CD4-positive, alpha-beta memory T cell (primary cell): ENCODE measurements around the gene TMEM219. TPM values are rescaled to one million over a fixed set of nuclear protein-coding genes. Genes with fewer than 3 reads are reported as not detected.

Experiments
- CTCF ChIA-PET: fragments of 350-600 bp; sonication (Branson Sonifier 250); formaldehyde crosslinking; loops from one replicate; lab custom pipeline; 2021; ENCODE audit warnings: inconsistent platforms; ENCODE audit not compliant: partially characterized antibody; lab: Charles Lee
- POLR2A ChIA-PET: fragments of 350-600 bp; sonication (Branson Sonifier 250); formaldehyde crosslinking; loops from one replicate; lab custom pipeline; 2021; ENCODE audit not compliant: partially characterized antibody; lab: Charles Lee
- DNase-seq, 5 donors: peaks; one replicate each; pipeline versions ENCODE4 v3.0.0 to v3.0.0-alpha.2; 2020 to 2022; ENCODE audit warnings: mixed read lengths in 1 of 5
- H3K27ac ChIP-seq: one replicate; pipeline ENCODE4 v1.7.0; 2013; ENCODE audit warnings: low read depth, low read length
- H3K27me3 ChIP-seq: 2 replicates; pipeline ENCODE4 v1.7.0; 2013; ENCODE audit warnings: mild to moderate bottlenecking, low read length, moderate library complexity; ENCODE audit not compliant: insufficient read depth
- H3K36me3 ChIP-seq: 2 replicates; pipeline ENCODE4 v1.7.0; 2013; ENCODE audit warnings: mild to moderate bottlenecking, low read length, moderate library complexity; ENCODE audit not compliant: insufficient read depth
- H3K4me1 ChIP-seq: 2 replicates; pipeline ENCODE4 v1.7.0; 2013; ENCODE audit warnings: mild to moderate bottlenecking, low read length, moderate library complexity; ENCODE audit not compliant: insufficient read depth
- H3K4me3 ChIP-seq, 2 donors: one replicate each; pipeline ENCODE4 v1.7.0; 2013; ENCODE audit warnings: low read length in 2 of 2, mild to moderate bottlenecking in 1 of 2
- H3K9me3 ChIP-seq, 2 donors: one replicate each; pipeline ENCODE4 v1.7.0; 2013; ENCODE audit warnings: low read length in 2 of 2, control low read depth in 1 of 2; ENCODE audit not compliant: control insufficient read depth in 1 of 2
- H3K27ac Mint-ChIP-seq, 7 donors: one replicate each; pipeline ENCODE4 v1.8.0; 2020 to 2021; ENCODE audit warnings: mixed read lengths in 7 of 7, mild to moderate bottlenecking in 6 of 7, inconsistent platforms in 3 of 7, moderate library complexity in 3 of 7
- H3K27me3 Mint-ChIP-seq, 2 donors: one replicate each; pipeline ENCODE4 v1.8.0; 2020 to 2021; ENCODE audit warnings: mixed read lengths in 2 of 2
- H3K36me3 Mint-ChIP-seq, 2 donors: one replicate each; pipeline ENCODE4 v1.8.0; 2020 to 2021; ENCODE audit warnings: mixed read lengths in 2 of 2, inconsistent platforms in 1 of 2, mild to moderate bottlenecking in 1 of 2
- H3K4me1 Mint-ChIP-seq, 4 donors: one replicate each; pipeline ENCODE4 v1.8.0; 2020 to 2021; ENCODE audit warnings: mixed read lengths in 4 of 4, mild to moderate bottlenecking in 1 of 4
- H3K4me3 Mint-ChIP-seq, 8 donors: one replicate each; pipeline ENCODE4 v1.8.0; 2020 to 2021; ENCODE audit warnings: mixed read lengths in 8 of 8, mild to moderate bottlenecking in 7 of 8, moderate library complexity in 6 of 8, inconsistent platforms in 3 of 8
- H3K9me3 Mint-ChIP-seq, 8 donors: one replicate each; pipeline ENCODE4 v1.8.0; 2020 to 2021; ENCODE audit warnings: mixed read lengths in 8 of 8, mild to moderate bottlenecking in 5 of 8, inconsistent platforms in 3 of 8, moderate library complexity in 1 of 8
- intact Hi-C: fragments of 100-400 bp; cut with micrococcal nuclease; formaldehyde crosslinking; loops from one replicate; pipeline ENCODE4 v1.15.1; 2023
- polyA plus RNA-seq, 2 donors: library from polyadenylated mRNA; unstranded; fragments of 300-500 nt; fragmentation: Illumina TruSeq; gene quantifications; one replicate each; pipeline ENCODE4 v1.2.3, GENCODE V29; 2021
- total RNA-seq, 2 experiments: library from RNA; stranded (reverse); gene quantifications; one replicate each; pipeline ENCODE4 v1.2.3, GENCODE V29; 2021

Gene TMEM219
- total and polyA plus RNA-seq, 4 experiments from 2014 or later, result 80.8 to 250 (median 156) TPM

DNA sequence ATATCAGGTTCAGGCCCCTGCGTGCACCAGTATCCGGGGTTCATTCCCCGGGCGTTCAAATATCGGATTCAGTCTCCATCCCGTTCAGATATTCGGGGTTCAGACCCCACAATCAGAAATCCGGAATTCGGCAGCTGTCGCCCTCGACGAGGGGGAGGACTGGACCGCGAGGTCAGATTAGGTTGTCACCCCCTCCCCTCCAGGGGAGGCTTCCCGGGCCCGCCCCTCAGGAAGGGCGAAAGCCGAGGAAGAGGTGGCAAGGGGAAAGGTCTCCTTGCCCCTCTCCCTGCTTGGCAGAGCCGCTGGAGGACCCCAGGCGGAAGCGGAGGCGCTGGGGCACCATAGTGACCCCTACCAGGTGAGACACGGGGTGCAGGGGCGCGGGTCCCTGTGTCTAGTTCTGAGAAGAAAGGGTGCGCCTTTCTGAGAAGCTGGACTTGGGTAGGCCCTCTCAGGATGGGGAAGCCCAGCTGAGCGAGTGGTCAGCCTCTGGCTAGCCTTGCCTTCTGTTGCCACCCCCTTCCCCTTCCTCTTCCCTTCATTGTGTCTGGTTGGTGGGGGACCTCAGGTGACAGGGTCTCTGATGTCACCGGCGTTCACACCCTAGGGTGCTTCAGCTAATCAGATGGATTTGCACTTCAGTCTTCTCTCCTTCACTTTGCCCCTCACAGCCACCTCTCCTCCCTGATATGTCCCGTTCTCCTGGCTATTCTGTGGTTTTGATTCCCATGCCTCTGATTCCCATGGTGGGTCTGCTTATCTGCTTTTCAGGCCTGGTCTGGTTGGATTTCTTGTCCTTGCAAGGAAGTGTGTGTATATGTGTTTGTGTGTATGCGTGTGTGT lies 12.6 kb downstream of the TMEM219 start:
- Mint-ChIP-seq H3K27ac (peak overlapping the region; percentile 77 to 97 (median 96)), H3K9me3 (no peaks in the 10 kb centered on the region), H3K27me3 (no peaks in the 10 kb centered on the region), H3K4me1 (peaks cover 20 to 49% (median 34%) of the 10 kb centered on the region in 4 donors), H3K4me3 (peak overlapping the region; percentile 82 to 97 (median 93)), H3K36me3 (peaks cover 10 to 34% of the 10 kb centered on the region in 2 donors)
- DNase-seq, result peak in 4 of 5 donors; percentile 12 to 56 (median 16)
- peak overlapping the region; percentile 86 for H3K27ac ChIP-seq
- POLR2A ChIA-PET, result interaction anchor here (0.6 to 6.0 kb wide), 12 partner anchors 13 to 273 kb away, joined by 3 to 113 read pairs (median 7); partner anchors contain the start of genes ALDOA, ASPHD1, C16orf54 and HIRIP3
- H3K4me3 ChIP-seq, result peak overlapping the region; percentile 74 to 87
- no peaks in the 10 kb centered on the region for H3K27me3 ChIP-seq
- peaks cover 36% of the 10 kb centered on the region for H3K4me1 ChIP-seq
- intact Hi-C loops, result no loop called here
- no peaks in the 10 kb centered on the region for H3K9me3 ChIP-seq
- CTCF ChIA-PET, result interaction anchor here (0.9 to 3.8 kb wide), 6 partner anchors 13 to 121 kb away, joined by 3 to 29 read pairs (median 4); partner anchors contain the start of genes CDIPT, HIRIP3 and TMEM219
- H3K36me3 ChIP-seq, result peaks cover 25% of the 10 kb centered on the region

- Mint-ChIP-seq H3K27me3 (no peaks in the 10 kb centered on the region), H3K36me3 (peaks cover 12 to 38% of the 10 kb centered on the region in 2 donors), H3K4me3 (peak overlapping the region; percentile 82 to 97 (median 93)), H3K27ac (peak overlapping the region; percentile 77 to 96 (median 94)), H3K4me1 (peaks cover 20 to 49% (median 34%) of the 10 kb centered on the region in 4 donors), H3K9me3 (no peaks in the 10 kb centered on the region)
- Histone ChIP-seq H3K27me3 (no peaks in the 10 kb centered on the region), H3K4me1 (peaks cover 36% of the 10 kb centered on the region), H3K9me3 (no peaks in the 10 kb centered on the region), H3K36me3 (peaks cover 31% of the 10 kb centered on the region), H3K4me3 (peak overlapping the region; percentile 18 to 87), H3K27ac (peak overlapping the region; percentile 86)
- ChIA-PET POLR2A (interaction anchor here (0.9 to 6.0 kb wide), 8 partner anchors 12 to 274 kb away, joined by 3 to 113 read pairs (median 9); partner anchors contain the start of genes ASPHD1, HIRIP3, INO80E and KCTD13), CTCF (interaction anchor here (0.9 to 3.8 kb wide), 7 partner anchors 13 to 111 kb away, joined by 3 to 29 read pairs (median 3); partner anchors contain the start of genes CDIPT, HIRIP3 and TMEM219)
- intact Hi-C loops, result no loop called here
- DNase-seq, result no peak
Measured at GRCh38 chr16:29975134-29975538, 13.3 kb downstream of the TMEM219 start.

DNA sequence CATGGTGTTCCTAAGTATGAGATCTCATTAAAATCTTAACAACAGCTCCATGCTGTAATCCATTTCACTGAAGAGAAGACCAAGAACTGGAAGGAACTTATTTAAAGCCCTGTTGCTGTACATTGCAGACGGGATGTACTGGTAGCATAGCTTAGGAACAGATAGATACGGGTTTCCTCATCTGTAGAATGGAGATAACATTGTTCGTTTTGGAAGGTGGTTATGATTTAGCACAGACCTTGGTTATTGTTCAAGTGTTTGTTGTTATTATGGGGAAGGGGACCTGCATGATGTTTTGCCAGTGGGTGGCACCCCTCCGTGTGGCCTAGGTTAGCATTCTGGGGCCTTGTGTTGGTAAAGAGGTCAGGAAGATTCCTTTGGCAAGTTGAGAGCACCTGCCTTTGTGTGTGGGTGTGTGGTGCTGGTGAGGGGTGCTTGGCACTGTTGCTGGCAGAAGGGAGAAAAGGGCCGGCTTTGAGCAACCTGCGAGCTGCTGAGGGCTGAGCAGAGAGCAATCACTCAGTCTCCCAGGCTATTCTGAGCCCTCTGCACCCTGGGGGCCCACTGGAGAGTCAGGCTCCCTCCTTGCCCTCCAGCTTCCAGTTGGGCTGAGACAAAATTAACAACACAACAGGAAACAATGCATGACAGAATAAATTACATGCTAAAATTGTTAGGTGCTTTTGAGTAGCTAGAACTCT lies 14.1 kb downstream of the TMEM219 start:
- Histone ChIP-seq H3K4me1 (peaks cover 36% of the 10 kb centered on the region), H3K27me3 (no peaks in the 10 kb centered on the region), H3K36me3 (peaks cover 39% of the 10 kb centered on the region), H3K27ac (peak overlapping the region; percentile 86), H3K9me3 (no peaks in the 10 kb centered on the region), H3K4me3 (peak overlapping the region in 1 of 2 donors; percentile 87)
- Mint-ChIP-seq H3K27ac (peak overlapping the region; percentile 77 to 96 (median 94)), H3K36me3 (peaks cover 17 to 44% of the 10 kb centered on the region in 2 donors), H3K4me1 (peaks cover 20 to 49% (median 34%) of the 10 kb centered on the region in 4 donors), H3K27me3 (no peaks in the 10 kb centered on the region), H3K9me3 (no peaks in the 10 kb centered on the region), H3K4me3 (peak overlapping the region; percentile 22 to 94 (median 86))
- DNase-seq, result no peak
- ChIA-PET POLR2A (interaction anchor here (0.9 to 6.0 kb wide), 7 partner anchors 12 to 275 kb away, joined by 3 to 113 read pairs (median 14); partner anchors contain the start of genes ASPHD1, HIRIP3, INO80E and KCTD13), CTCF (interaction anchor here (1.1 to 1.6 kb wide), 4 partner anchors 13 to 127 kb away, joined by 3 read pairs; no protein-coding TSS in a partner anchor)
- intact Hi-C loops, result no loop called here

DNA sequence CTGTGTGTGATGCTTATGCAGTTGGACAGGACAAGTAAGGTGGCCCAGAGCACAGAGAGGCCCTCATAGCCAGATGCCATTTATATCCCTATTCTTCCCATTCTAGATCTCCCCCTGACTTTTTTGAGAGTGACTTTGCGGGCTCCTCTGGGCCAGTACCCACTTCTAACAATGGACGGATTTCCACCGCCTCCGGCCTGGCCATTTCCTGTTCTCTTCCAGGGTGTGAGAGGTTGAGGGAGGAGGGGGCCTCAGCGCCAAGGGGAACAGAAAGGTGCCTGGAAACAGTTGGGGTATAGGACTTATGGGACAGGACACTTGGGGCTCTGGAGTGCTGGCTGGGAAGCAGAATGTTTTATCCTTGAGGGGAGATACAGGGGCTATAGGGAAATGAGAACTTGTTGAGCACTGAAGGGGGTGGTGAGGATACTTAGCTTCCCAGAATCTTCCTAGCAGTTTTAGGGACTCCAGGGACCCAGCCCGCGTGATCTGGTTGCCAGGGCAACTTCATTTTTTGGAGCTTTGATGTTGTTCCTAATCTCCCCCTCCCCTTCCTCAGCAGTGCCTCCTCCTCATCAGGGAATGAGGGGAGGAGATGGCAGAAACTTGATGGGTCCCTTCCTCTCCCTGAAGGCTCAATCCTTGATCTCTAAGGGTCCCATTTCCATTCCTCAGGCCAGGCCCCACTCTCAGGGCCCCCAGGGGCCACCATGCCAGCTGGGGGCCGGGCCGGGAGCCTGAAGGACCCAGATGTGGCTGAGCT lies 15.4 kb downstream of the TMEM219 start:
- ChIA-PET POLR2A (interaction anchor here (1.2 to 6.0 kb wide), 2 partner anchors 16 to 51 kb away, joined by 5 to 113 read pairs; partner anchors contain the start of genes KCTD13 and TMEM219), CTCF (interaction anchor here (1.0 to 1.6 kb wide), 2 partner anchors 76 to 128 kb away, joined by 3 read pairs; no protein-coding TSS in a partner anchor)
- H3K27me3 Mint-ChIP-seq, result no peaks in the 10 kb centered on the region
- peaks cover 20 to 49% (median 34%) of the 10 kb centered on the region in 4 donors for H3K4me1 Mint-ChIP-seq
- no peaks in the 10 kb centered on the region for H3K27me3 ChIP-seq
- no peaks in the 10 kb centered on the region for H3K9me3 ChIP-seq
- H3K9me3 Mint-ChIP-seq, result no peaks in the 10 kb centered on the region
- no peak for DNase-seq
- peaks cover 36% of the 10 kb centered on the region for H3K4me1 ChIP-seq
- peak overlapping the region; percentile 46 to 96 (median 77) for H3K27ac Mint-ChIP-seq
- H3K36me3 Mint-ChIP-seq, result peaks cover 19 to 53% of the 10 kb centered on the region in 2 donors
- no peak overlapping the region for H3K4me3 ChIP-seq
- H3K27ac ChIP-seq, result no peak overlapping the region
- intact Hi-C loops, result no loop called here
- H3K36me3 ChIP-seq, result peaks cover 52% of the 10 kb centered on the region
- H3K4me3 Mint-ChIP-seq, result peak overlapping the region in 2 of 8 donors; percentile 26 to 36

GRCh38 chr16:29978081-29978480 lies 16.2 kb downstream of the TMEM219 start:
- peaks cover 19 to 59% of the 10 kb centered on the region in 2 donors for H3K36me3 Mint-ChIP-seq
- peak overlapping the region in 3 of 7 donors; percentile 0 to 71 (median 70) for H3K27ac Mint-ChIP-seq
- POLR2A ChIA-PET, result interaction anchor here (1.2 to 6.0 kb wide), 2 partner anchors 17 to 52 kb away, joined by 5 to 113 read pairs; partner anchors contain the start of genes KCTD13 and TMEM219
- no peaks in the 10 kb centered on the region for H3K9me3 Mint-ChIP-seq
- Histone ChIP-seq H3K9me3 (no peaks in the 10 kb centered on the region), H3K36me3 (peaks cover 60% of the 10 kb centered on the region), H3K4me3 (no peak overlapping the region), H3K4me1 (peaks cover 34% of the 10 kb centered on the region), H3K27me3 (no peaks in the 10 kb centered on the region), H3K27ac (no peak overlapping the region)
- no peaks in the 10 kb centered on the region for H3K27me3 Mint-ChIP-seq
- peaks cover 19 to 46% (median 31%) of the 10 kb centered on the region in 4 donors for H3K4me1 Mint-ChIP-seq
- H3K4me3 Mint-ChIP-seq, result no peak overlapping the region
- CTCF ChIA-PET, result interaction anchor here (1.0 kb wide), 1 partner anchor 11 kb away, joined by 3 read pairs; no protein-coding TSS in a partner anchor
- no peak for DNase-seq
- intact Hi-C loops, result no loop called here
